Right atrium auricular region (tissue), 2 donors: ENCODE results near the gene TMED7. TPM values are rescaled to one million over a fixed set of nuclear protein-coding genes. Genes with fewer than 3 reads are reported as not detected.

Source experiments
- DNase-seq: peaks from one replicate; pipeline ENCODE4 v3.0.0-alpha.2; 2019; ENCODE audit warnings: low spot score
- H3K27ac ChIP-seq, 2 donors: fragments of 200-600 bp; sonication (generic); 1 replicate in 1 of 2; 2 replicates in 1 of 2; pipeline ENCODE4 v1.5.1; 2016 to 2019
- H3K27me3 ChIP-seq, 2 donors: fragments of 200-600 bp; sonication (generic); one replicate each; pipeline versions ENCODE4 v1.5.1 to v1.6.0; 2017 to 2019
- H3K36me3 ChIP-seq: fragments of 200-600 bp; sonication (generic); one replicate; pipeline ENCODE4 v1.5.1; 2016
- H3K4me1 ChIP-seq, 2 donors: fragments of 200-600 bp; sonication (generic); one replicate each; pipeline versions ENCODE4 v1.5.1 to v1.6.0; 2017 to 2019
- H3K4me3 ChIP-seq, 2 donors: fragments of 200-600 bp; sonication (generic); 1 replicate in 1 of 2; 2 replicates in 1 of 2; pipeline ENCODE4 v1.5.1; 2017 to 2019; ENCODE audit warnings: mild to moderate bottlenecking in 1 of 2, moderate library complexity in 1 of 2
- H3K9me3 ChIP-seq, 2 donors: fragments of 200-600 bp; sonication (generic); one replicate each; pipeline ENCODE4 v1.5.1; 2019
- total RNA-seq, 2 donors: library from RNA; depleted of rRNA; stranded (reverse); fragments of >200 nt; gene quantifications; one replicate each; pipeline ENCODE4 v1.1.0, GENCODE V29; 2016
- TF ChIP-seq, protein P1 (sequence below), 2 donors: fragments of 200-600 bp; sonication (generic); IDR thresholded peaks; one replicate each; pipeline ENCODE4 v1.5.1; 2019; ENCODE audit warnings: antibody characterized with exemption in 2 of 2

The TMED7 gene
- total RNA-seq, 2 donors from 2014 or later, result 70.2 to 101 TPM

DNA sequence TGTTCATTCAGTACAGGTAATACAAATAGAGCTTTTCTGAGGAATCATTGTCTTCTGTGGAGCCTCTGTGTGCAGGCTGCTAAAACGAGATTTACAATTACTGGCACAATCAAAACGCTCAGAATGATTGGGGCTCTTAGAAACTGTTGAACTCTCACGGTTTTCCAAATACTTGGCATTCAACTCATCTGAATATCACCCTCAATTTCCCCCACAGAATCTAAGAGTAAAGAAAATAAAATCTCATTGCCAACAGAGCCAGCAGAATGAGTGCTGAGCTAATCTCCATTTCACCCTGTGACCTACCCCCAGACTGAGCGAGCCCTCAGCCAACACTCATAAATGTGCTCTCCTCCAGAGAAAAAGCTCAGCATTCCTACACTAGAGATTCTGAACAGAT, 35.3 kb upstream of the TMED7 start:
- no peak overlapping the region for H3K4me3 ChIP-seq
- no peak overlapping the region for H3K27ac ChIP-seq
- no peaks in the 10 kb centered on the region for H3K27me3 ChIP-seq
- TF ChIP-seq, protein P1, sequence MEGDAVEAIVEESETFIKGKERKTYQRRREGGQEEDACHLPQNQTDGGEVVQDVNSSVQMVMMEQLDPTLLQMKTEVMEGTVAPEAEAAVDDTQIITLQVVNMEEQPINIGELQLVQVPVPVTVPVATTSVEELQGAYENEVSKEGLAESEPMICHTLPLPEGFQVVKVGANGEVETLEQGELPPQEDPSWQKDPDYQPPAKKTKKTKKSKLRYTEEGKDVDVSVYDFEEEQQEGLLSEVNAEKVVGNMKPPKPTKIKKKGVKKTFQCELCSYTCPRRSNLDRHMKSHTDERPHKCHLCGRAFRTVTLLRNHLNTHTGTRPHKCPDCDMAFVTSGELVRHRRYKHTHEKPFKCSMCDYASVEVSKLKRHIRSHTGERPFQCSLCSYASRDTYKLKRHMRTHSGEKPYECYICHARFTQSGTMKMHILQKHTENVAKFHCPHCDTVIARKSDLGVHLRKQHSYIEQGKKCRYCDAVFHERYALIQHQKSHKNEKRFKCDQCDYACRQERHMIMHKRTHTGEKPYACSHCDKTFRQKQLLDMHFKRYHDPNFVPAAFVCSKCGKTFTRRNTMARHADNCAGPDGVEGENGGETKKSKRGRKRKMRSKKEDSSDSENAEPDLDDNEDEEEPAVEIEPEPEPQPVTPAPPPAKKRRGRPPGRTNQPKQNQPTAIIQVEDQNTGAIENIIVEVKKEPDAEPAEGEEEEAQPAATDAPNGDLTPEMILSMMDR (IDR thresholded peaks at IDR 0.05), result no peak
- no peaks in the 10 kb centered on the region for H3K4me1 ChIP-seq
- no peak for DNase-seq
- H3K9me3 ChIP-seq, result no peaks in the 10 kb centered on the region
- no peaks in the 10 kb centered on the region for H3K36me3 ChIP-seq

DNA sequence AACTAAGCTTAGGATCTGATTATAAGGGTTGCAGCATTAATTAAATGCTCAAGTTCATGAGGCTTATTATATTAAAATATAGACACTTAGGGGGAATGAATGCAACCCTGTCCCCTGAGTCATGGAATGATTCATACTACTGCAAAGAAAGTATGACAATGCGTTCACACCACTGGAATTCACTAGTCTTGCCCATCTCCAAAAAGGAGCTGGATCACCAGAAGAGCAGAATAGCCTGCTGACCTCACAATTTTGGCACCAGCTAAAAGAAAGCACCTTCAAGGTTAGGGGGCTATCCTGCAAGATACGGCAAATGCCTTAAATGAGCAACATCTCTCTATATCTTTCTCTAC, 32.0 kb upstream of the TMED7 start:
- Histone ChIP-seq H3K4me1 (no peaks in the 10 kb centered on the region), H3K9me3 (no peaks in the 10 kb centered on the region), H3K27me3 (no peaks in the 10 kb centered on the region), H3K36me3 (no peaks in the 10 kb centered on the region), H3K27ac (no peak overlapping the region), H3K4me3 (no peak overlapping the region)
- TF ChIP-seq, protein P1 (IDR thresholded peaks at IDR 0.05), result no peak
- DNase-seq, result no peak

DNA sequence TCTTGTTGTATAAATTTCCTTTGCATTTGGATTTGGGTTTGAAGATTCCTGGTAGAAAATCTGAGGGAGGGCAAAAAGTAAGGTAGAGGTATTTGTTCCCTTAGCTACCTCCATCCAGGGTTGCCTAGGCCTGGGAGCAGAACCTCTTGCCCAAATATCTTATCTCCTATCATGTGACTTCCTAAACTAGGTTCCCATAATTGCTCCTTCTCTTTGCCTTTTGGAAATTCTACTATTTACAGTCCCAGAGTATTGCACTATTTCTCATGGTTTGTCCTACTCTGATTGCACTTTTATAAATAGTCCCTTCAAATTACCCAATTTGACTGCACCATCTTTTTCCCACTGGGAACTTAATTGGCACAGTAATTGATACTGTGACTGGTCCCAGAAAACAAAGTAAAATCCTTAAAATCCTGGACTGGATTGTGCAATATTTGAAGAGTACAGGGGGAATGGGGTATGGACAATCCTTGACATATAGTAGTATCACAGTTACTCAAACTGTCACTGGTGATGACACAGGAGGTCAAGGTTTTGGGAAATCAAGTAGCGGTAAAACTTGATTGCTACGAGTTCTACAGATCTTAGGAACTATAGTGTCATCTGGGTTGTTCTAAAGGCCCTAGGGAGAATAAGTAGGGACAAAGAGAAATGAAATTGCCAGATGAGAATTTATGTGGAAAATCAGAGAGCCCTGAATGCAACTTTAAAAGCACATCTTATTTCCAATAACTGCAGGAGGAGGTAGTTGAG, 31.5 kb upstream of the TMED7 start:
- TF ChIP-seq, protein P1 (IDR thresholded peaks at IDR 0.05), result no peak
- Histone ChIP-seq H3K27ac (no peak overlapping the region), H3K4me1 (no peaks in the 10 kb centered on the region), H3K36me3 (no peaks in the 10 kb centered on the region), H3K4me3 (no peak overlapping the region), H3K9me3 (no peaks in the 10 kb centered on the region), H3K27me3 (no peaks in the 10 kb centered on the region)
- no peak for DNase-seq

DNA sequence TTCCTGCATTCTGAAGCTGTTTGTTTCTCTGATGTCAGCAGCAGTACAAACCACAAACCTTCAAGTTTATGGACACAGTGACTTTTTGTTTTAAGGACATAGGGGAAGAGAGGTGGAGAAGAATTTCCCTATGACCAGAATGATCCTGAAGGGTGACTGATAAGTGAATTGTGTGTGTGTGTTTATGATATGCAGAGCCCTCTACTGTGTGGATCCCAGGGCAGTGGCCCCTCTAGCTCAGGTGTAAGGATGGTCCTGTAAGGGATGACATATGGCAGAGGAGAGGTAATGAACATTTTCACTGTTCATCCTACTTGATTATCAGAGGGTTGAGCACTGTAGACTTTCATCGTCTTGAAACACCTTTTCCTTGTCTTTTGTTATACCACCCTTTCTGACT, 30.6 kb upstream of the TMED7 start:
- H3K27ac ChIP-seq, result no peak overlapping the region
- H3K4me1 ChIP-seq, result no peaks in the 10 kb centered on the region
- H3K36me3 ChIP-seq, result no peaks in the 10 kb centered on the region
- no peak overlapping the region for H3K4me3 ChIP-seq
- H3K27me3 ChIP-seq, result no peaks in the 10 kb centered on the region
- no peak for DNase-seq
- TF ChIP-seq, protein P1 (IDR thresholded peaks at IDR 0.05), result no peak
- H3K9me3 ChIP-seq, result no peaks in the 10 kb centered on the region

DNA sequence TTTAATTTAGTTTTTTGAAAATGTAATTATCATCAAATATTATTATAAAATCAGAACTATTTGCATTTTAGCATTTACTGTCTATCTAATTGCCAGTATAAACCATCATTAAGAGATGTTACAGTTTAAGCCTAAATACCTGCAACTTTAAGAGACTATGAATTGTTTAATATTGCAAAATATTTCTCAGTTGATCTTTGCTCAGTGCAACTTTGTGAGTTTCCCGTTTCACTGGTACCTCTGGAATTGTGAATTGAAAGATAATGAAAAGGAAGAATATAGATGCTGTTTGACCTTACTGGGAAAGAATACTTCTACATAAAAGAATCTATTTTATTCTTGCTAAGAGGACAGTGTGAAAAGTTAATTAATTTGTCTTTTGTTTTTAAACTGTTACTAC, 30.2 kb upstream of the TMED7 start:
- TF ChIP-seq, protein P1 (IDR thresholded peaks at IDR 0.05), result no peak
- H3K4me1 ChIP-seq, result no peaks in the 10 kb centered on the region
- no peak overlapping the region for H3K27ac ChIP-seq
- DNase-seq, result no peak
- no peaks in the 10 kb centered on the region for H3K27me3 ChIP-seq
- no peaks in the 10 kb centered on the region for H3K9me3 ChIP-seq
- H3K36me3 ChIP-seq, result no peaks in the 10 kb centered on the region
- H3K4me3 ChIP-seq, result no peak overlapping the region

DNA sequence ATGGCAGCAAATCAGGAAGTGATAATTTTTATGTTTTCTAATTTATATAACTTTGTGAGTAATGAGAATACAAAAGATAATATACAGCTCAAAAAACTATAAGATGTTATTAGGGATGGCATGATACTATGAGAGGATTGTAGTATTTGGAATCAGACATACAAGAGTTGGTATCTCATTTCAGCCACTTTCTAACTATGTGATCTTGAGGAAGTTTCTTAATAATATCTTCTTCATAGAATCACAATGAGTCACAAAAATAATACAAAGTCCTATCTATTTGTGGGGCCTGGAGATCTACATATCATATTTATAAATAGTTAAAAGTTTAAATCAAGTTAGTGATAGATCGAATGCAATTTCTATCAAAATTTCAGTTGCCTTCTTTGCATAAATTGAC, 23.7 kb upstream of the TMED7 start:
- no peaks in the 10 kb centered on the region for H3K4me1 ChIP-seq
- TF ChIP-seq, protein P1 (IDR thresholded peaks at IDR 0.05), result no peak

More for the DNA sequence above, 23.7 kb upstream of the TMED7 start:
- Histone ChIP-seq H3K27ac (no peak overlapping the region), H3K27me3 (no peaks in the 10 kb centered on the region), H3K36me3 (no peaks in the 10 kb centered on the region), H3K4me3 (no peak overlapping the region), H3K9me3 (no peaks in the 10 kb centered on the region)
- DNase-seq, result no peak
